ENCODE results near the gene MYH14.

The MYH14 gene

DNA sequence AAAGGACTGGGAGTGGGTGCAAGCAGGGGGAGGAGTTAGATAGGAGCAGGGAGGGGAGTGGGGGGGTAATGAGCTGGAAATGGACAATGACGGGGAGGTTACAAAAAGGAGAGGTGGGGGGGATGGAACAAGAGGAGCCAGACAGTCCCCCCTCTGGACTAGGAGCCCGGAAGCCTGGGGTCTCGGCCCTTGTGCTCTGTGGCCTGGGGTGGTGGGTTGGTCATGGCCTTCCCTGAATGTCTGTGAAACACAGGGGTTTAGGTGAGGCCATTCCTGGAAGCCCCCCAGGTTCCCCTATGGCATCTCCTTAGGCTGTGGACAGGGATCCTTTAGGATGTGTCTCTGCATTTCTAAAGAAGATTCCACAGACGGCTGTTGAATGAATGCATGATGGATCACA is 113.7 kb downstream of the MYH14 start:
- Histone ChIP-seq H2AFZ (ENCODE audit: low read depth, low read length) (no peak overlapping the region), H3K27ac (ENCODE audit: low read length) (no peak overlapping the region), H4K20me1 (ENCODE audit: insufficient read depth, low read length) (no peaks in the 10 kb centered on the region), H3K9ac (ENCODE audit: low read length) (no peak overlapping the region), H3K4me3 (ENCODE audit: low read length) (no peak overlapping the region), H3K4me1 (ENCODE audit: low read length) (peaks cover 39% of the 10 kb centered on the region), H3K79me2 (ENCODE audit: low read length) (no peaks in the 10 kb centered on the region), H3K36me3 (replicated peaks; ENCODE audit: low read depth, low read length) (no peaks in the 10 kb centered on the region), H3K4me2 (ENCODE audit: low read length) (no peak overlapping the region), H3K27me3 (ENCODE audit: low read depth, low read length) (no peaks in the 10 kb centered on the region), H3K9me3 (ENCODE audit: insufficient read depth, low read length) (no peaks in the 10 kb centered on the region)
- TF ChIP-seq, protein P1, sequence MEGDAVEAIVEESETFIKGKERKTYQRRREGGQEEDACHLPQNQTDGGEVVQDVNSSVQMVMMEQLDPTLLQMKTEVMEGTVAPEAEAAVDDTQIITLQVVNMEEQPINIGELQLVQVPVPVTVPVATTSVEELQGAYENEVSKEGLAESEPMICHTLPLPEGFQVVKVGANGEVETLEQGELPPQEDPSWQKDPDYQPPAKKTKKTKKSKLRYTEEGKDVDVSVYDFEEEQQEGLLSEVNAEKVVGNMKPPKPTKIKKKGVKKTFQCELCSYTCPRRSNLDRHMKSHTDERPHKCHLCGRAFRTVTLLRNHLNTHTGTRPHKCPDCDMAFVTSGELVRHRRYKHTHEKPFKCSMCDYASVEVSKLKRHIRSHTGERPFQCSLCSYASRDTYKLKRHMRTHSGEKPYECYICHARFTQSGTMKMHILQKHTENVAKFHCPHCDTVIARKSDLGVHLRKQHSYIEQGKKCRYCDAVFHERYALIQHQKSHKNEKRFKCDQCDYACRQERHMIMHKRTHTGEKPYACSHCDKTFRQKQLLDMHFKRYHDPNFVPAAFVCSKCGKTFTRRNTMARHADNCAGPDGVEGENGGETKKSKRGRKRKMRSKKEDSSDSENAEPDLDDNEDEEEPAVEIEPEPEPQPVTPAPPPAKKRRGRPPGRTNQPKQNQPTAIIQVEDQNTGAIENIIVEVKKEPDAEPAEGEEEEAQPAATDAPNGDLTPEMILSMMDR (IDR thresholded peaks at IDR 0.05; ENCODE audit: low read depth, low read length): no peak
- no peak for TF ChIP-seq EZH2phosphoT487 (IDR thresholded peaks at IDR 0.05; ENCODE audit: low read depth)

DNA sequence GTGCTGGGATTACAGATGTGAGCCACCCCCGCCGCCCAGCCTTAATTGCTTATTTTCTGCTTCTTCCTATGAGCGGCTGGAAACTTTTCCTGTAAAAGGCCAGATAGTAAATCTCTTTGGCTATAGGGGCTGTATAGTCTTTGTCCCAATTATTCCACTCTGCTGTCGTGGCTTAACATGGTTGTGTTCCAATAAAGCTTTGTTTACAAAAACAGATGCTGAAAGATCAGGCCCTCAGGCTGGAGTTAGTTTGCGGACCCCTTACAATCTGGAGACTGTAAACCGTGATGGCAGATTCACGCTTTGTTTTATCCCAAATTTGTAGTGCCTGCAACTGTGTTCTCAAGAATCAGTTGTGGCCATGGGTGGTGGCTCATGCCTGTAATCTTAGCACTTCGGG is 115.0 kb downstream of the MYH14 start:
- H3K79me2 ChIP-seq (ENCODE audit: low read length): no peaks in the 10 kb centered on the region
- no peak overlapping the region for H2AFZ ChIP-seq (ENCODE audit: low read depth, low read length)
- no peak overlapping the region for H3K27ac ChIP-seq (ENCODE audit: low read length)
- H3K9ac ChIP-seq (ENCODE audit: low read length): no peak overlapping the region
- no peaks in the 10 kb centered on the region for H3K27me3 ChIP-seq (ENCODE audit: low read depth, low read length)
- H3K4me3 ChIP-seq (ENCODE audit: low read length): no peak overlapping the region
- peaks cover 32% of the 10 kb centered on the region for H3K4me1 ChIP-seq (ENCODE audit: low read length)
- H4K20me1 ChIP-seq (ENCODE audit: insufficient read depth, low read length): no peaks in the 10 kb centered on the region
- TF ChIP-seq EZH2phosphoT487 (IDR thresholded peaks at IDR 0.05; ENCODE audit: low read depth): no peak
- TF ChIP-seq, protein P1 (IDR thresholded peaks at IDR 0.05; ENCODE audit: low read depth, low read length): no peak
- no peaks in the 10 kb centered on the region for H3K9me3 ChIP-seq (ENCODE audit: insufficient read depth, low read length)
- no peaks in the 10 kb centered on the region for H3K36me3 ChIP-seq (replicated peaks; ENCODE audit: low read depth, low read length)
- no peak overlapping the region for H3K4me2 ChIP-seq (ENCODE audit: low read length)

DNA sequence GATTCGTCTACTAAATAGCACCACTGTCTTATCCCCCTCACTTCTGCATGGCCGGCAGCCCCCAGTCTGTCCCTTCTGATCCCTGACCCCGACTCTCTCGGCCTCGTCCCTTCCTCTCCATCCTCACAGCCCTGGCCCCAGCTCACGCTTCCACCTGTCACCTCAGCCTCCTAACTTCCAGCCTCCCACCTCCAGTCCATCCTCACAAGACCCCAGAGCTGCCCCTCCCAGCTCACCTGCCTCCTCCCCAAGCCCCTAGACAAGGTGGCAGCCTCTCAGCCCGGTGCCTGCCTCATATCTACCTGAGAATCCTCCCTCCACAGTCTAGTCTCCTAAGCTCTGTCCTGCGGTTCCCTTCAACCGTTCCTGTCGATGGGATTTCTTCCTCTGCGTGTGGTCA is 115.7 kb downstream of the MYH14 start:
- Histone ChIP-seq H4K20me1 (ENCODE audit: insufficient read depth, low read length) (no peaks in the 10 kb centered on the region), H3K4me2 (ENCODE audit: low read length) (no peak overlapping the region), H3K9ac (ENCODE audit: low read length) (no peak overlapping the region), H3K36me3 (replicated peaks; ENCODE audit: low read depth, low read length) (no peaks in the 10 kb centered on the region), H3K27ac (ENCODE audit: low read length) (no peak overlapping the region), H3K79me2 (ENCODE audit: low read length) (no peaks in the 10 kb centered on the region), H3K4me3 (ENCODE audit: low read length) (no peak overlapping the region), H3K9me3 (ENCODE audit: insufficient read depth, low read length) (no peaks in the 10 kb centered on the region), H3K27me3 (ENCODE audit: low read depth, low read length) (no peaks in the 10 kb centered on the region), H3K4me1 (ENCODE audit: low read length) (peaks cover 25% of the 10 kb centered on the region), H2AFZ (ENCODE audit: low read depth, low read length) (no peak overlapping the region)
- TF ChIP-seq, protein P1 (IDR thresholded peaks at IDR 0.05; ENCODE audit: low read depth, low read length): no peak
- TF ChIP-seq EZH2phosphoT487 (IDR thresholded peaks at IDR 0.05; ENCODE audit: low read depth): no peak

DNA sequence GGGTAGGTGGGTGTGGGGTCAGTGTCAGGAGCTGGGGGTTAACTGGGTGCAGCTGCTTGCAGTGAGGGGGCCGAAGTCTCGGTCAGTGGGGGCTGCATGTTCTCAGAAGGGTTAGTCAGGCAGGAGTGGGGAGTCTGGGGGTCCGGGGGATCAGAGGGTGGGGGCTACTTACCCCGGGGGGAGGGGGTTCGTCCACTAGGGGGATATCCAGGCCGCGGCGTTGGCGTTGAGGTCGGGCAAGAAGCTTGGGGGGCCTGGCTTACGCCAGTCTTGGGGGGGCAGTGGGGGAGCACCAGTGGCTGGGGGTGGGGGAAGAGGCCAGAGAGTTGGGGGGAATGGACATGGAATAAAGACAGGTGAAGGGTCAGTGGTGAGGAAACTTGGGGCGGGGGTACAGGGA is 116.6 kb downstream of the MYH14 start:
- Histone ChIP-seq H3K27me3 (ENCODE audit: low read depth, low read length) (no peaks in the 10 kb centered on the region), H3K9ac (ENCODE audit: low read length) (no peak overlapping the region), H3K4me1 (ENCODE audit: low read length) (peaks cover 19% of the 10 kb centered on the region), H3K27ac (ENCODE audit: low read length) (no peak overlapping the region), H3K79me2 (ENCODE audit: low read length) (no peaks in the 10 kb centered on the region), H3K4me2 (ENCODE audit: low read length) (no peak overlapping the region), H3K36me3 (replicated peaks; ENCODE audit: low read depth, low read length) (no peaks in the 10 kb centered on the region), H2AFZ (ENCODE audit: low read depth, low read length) (no peak overlapping the region), H3K4me3 (ENCODE audit: low read length) (no peak overlapping the region), H4K20me1 (ENCODE audit: insufficient read depth, low read length) (no peaks in the 10 kb centered on the region), H3K9me3 (ENCODE audit: insufficient read depth, low read length) (no peaks in the 10 kb centered on the region)
- TF ChIP-seq, protein P1 (IDR thresholded peaks at IDR 0.05; ENCODE audit: low read depth, low read length): no peak
